Esophagus squamous epithelium (tissue), 4 donors: Measurements from ENCODE around the gene SEMA6A.

Source experiments
- CTCF ChIP-seq, 6 experiments: fragments of 450-650 bp in 4 of 6; fragments of 200-600 bp in 2 of 6; sonication (generic) in 2 of 6; IDR thresholded peaks; one replicate each; pipeline ENCODE4 v1.5.1; 2016 to 2019; ENCODE audit warnings: antibody characterized with exemption in 6 of 6, mild to moderate bottlenecking in 4 of 6, moderate library complexity in 4 of 6
- POLR2A ChIP-seq, 4 donors: fragments of 450-650 bp; IDR thresholded peaks; one replicate each; pipeline ENCODE4 v1.6.1; 2017; ENCODE audit warnings: antibody characterized with exemption in 4 of 4, mild to moderate bottlenecking in 4 of 4, moderate library complexity in 3 of 4

DNA sequence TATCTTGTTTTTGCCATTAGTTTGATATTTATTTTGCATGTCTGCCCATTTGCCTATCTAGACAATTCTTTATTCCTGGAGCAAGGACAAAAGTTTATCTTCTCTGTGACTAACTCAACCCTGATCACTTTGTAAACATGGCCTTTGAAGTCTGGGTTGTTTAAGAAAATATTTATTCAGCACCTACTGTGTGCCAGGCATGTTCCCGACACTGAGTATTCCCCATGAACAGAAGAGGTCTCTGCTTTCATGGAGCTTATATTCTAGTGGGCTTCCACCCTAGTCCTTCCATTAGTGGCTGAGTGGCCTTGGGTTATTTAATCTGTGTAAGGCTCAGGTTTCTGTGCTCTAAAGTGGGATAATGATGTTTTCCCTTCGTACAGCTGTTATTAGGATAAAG, 49.7 kb downstream of the SEMA6A start:
- TF ChIP-seq POLR2A (IDR thresholded peaks at IDR 0.05), result no peak
- no peak for TF ChIP-seq CTCF (IDR thresholded peaks at IDR 0.05)
